Endothelial cell of umbilical vein (primary cell): Measurements from ENCODE around the gene THSD7B. TPM values are rescaled to one million over a fixed set of nuclear protein-coding genes. Genes with fewer than 3 reads are reported as not detected.

Experiments used
- BruUV-seq: library from RNA; stranded (reverse); fragments of 400-500 nt; replicated peaks from 2 replicates; lab custom pipeline; 2021; lab: Mats Ljungman, UMichigan
- CTCF ChIA-PET: fragments of 300-600, 350-600 bp; sonication (Branson Sonifier 250); formaldehyde crosslinking; loops from one replicate; lab custom pipeline; 2021; ENCODE audit warnings: antibody characterized with exemption, inconsistent platforms; lab: Charles Lee
- POLR2A ChIA-PET: fragments of 300-600, 350-600 bp; sonication (Branson Sonifier 250); formaldehyde crosslinking; loops from one replicate; lab custom pipeline; 2021; ENCODE audit warnings: antibody characterized with exemption, inconsistent platforms; lab: Charles Lee
- DNase-seq: peaks from one replicate; pipeline ENCODE4 v3.0.0-alpha.2; 2011; ENCODE audit warnings: low read depth, low spot score
- FAIRE-seq: peaks from 2 replicates; lab custom pipeline; 2011; peaks lifted over from hg19 to GRCh38; lab: Jason Lieb, UNC
- H2AFZ ChIP-seq: 2 replicates; pipeline ENCODE4 v1.6.0; 2012; ENCODE audit warnings: low read depth, low read length, control low read depth, inconsistent platforms
- H3K27ac ChIP-seq: 2 replicates; pipeline ENCODE4 v1.5.1; 2011; ENCODE audit warnings: low read depth, mild to moderate bottlenecking, control low read depth, low read length, moderate library complexity; ENCODE audit not compliant: insufficient read depth
- H3K27me3 ChIP-seq, 2 experiments: 2 replicates each; pipeline versions ENCODE4 v1.6.0 to v1.6.1; 2011; ENCODE audit warnings: low read length in 2 of 2, mixed read lengths in 1 of 2; ENCODE audit not compliant: control insufficient read depth in 2 of 2, insufficient read depth in 2 of 2
- H3K36me3 ChIP-seq, 2 experiments: 2 replicates in 1 of 2; 3 replicates in 1 of 2; pipeline ENCODE4 v1.5.1; 2011; ENCODE audit warnings: low read length in 2 of 2, mild to moderate bottlenecking in 1 of 2, moderate library complexity in 1 of 2; ENCODE audit not compliant: control insufficient read depth in 2 of 2, insufficient read depth in 2 of 2; ENCODE audit errors: extremely low read depth in 1 of 2
- H3K4me1 ChIP-seq: 3 replicates; pipeline ENCODE4 v1.5.1; 2011; ENCODE audit warnings: mild to moderate bottlenecking, low read length; ENCODE audit not compliant: control insufficient read depth, insufficient read depth; ENCODE audit errors: extremely low read depth
- H3K4me2 ChIP-seq: 2 replicates; pipeline ENCODE4 v1.6.1; 2011; ENCODE audit warnings: low read length, control low read depth, mixed read lengths; ENCODE audit not compliant: insufficient read depth
- H3K4me3 ChIP-seq, 3 experiments: fragments of 200-600 bp in 1 of 3; sonication (generic), shearing (Covaris generic) in 1 of 3; replicated peaks in 1 of 3; 2 replicates each; pipeline ENCODE4 v1.5.1; 2011 to 2016; ENCODE audit warnings: control low read depth in 3 of 3, low read length in 3 of 3, mild to moderate bottlenecking in 2 of 3, inconsistent platforms in 1 of 3, low read depth in 1 of 3, moderate library complexity in 1 of 3; ENCODE audit not compliant: insufficient read depth in 1 of 3
- H3K79me2 ChIP-seq: 2 replicates; pipeline ENCODE4 v1.6.0; 2012; ENCODE audit warnings: low read length, inconsistent platforms; ENCODE audit not compliant: control insufficient read depth, insufficient read depth
- H3K9ac ChIP-seq: replicated peaks from 2 replicates; pipeline ENCODE3; 2011; ENCODE audit warnings: low read length, control low read depth; ENCODE audit not compliant: insufficient read depth; ENCODE audit errors: extremely low read depth
- H3K9me1 ChIP-seq: replicated peaks from 3 replicates; pipeline ENCODE4 v1.6.0; 2011; ENCODE audit warnings: mild to moderate bottlenecking, low read length; ENCODE audit not compliant: control insufficient read depth, insufficient read depth; ENCODE audit errors: extremely low read depth
- H3K9me3 ChIP-seq: replicated peaks from 2 replicates; pipeline ENCODE4 v1.5.1; 2012; ENCODE audit warnings: low read length, inconsistent platforms; ENCODE audit not compliant: control insufficient read depth, insufficient read depth
- H4K20me1 ChIP-seq: replicated peaks from 2 replicates; pipeline ENCODE3; 2011; ENCODE audit warnings: mild to moderate bottlenecking, low read length; ENCODE audit not compliant: control insufficient read depth, insufficient read depth; ENCODE audit errors: extremely low read depth
- EZH2 ChIP-seq: IDR thresholded peaks from 2 replicates; pipeline ENCODE4 v1.6.1; 2012; ENCODE audit warnings: borderline replicate concordance, low read depth, mild to moderate bottlenecking, moderate library complexity, low read length, inconsistent platforms; ENCODE audit not compliant: severe bottlenecking
- FOS ChIP-seq: IDR thresholded peaks from 2 replicates; pipeline ENCODE4 v1.6.1; 2011; ENCODE audit warnings: mild to moderate bottlenecking, low read length, moderate library complexity, borderline replicate concordance; ENCODE audit not compliant: insufficient read depth
- GATA2 ChIP-seq: IDR thresholded peaks from 2 replicates; pipeline ENCODE4 v1.7.0; 2011; ENCODE audit warnings: low read depth, mild to moderate bottlenecking, moderate library complexity, mixed read lengths, low read length; ENCODE audit not compliant: insufficient read length, insufficient read depth
- JUN ChIP-seq: IDR thresholded peaks from 2 replicates; pipeline ENCODE4 v1.6.1; 2011; ENCODE audit warnings: borderline replicate concordance, low read depth; ENCODE audit not compliant: insufficient read length, insufficient read depth
- MYC ChIP-seq: IDR thresholded peaks from one replicate; pipeline ENCODE4 v1.6.1; 2011; ENCODE audit warnings: mild to moderate bottlenecking, low read depth, low read length
- POLR2A ChIP-seq: IDR thresholded peaks from 2 replicates; pipeline ENCODE4 v1.6.1; 2012; ENCODE audit warnings: low read depth, mild to moderate bottlenecking, control low read depth, low read length
- POLR2AphosphoS5 ChIP-seq: IDR thresholded peaks from 2 replicates; pipeline ENCODE4 v1.6.1; 2012; ENCODE audit warnings: low read depth, mild to moderate bottlenecking, control low read depth, low read length, moderate library complexity; ENCODE audit not compliant: insufficient read depth
- dilution Hi-C: fragments of 300-500 bp; cut with MboI; formaldehyde crosslinking; loops from one replicate; pipeline ENCODE4 v1.15.0; 2019; ENCODE audit warnings: low sequenced_read_pairs; ENCODE audit not compliant: extremely low pct_ligation_motif_present
- intact Hi-C: fragments of 100-400 bp; cut with micrococcal nuclease; formaldehyde crosslinking; loops from one replicate; pipeline ENCODE4 v1.10.0; 2022
- polyA plus RNA-seq, 4 experiments: library from polyadenylated mRNA; depleted of rRNA in 3 of 4; stranded (reverse) in 3 of 4; unstranded in 1 of 4; fragments of >200 nt; gene quantifications; 2 replicates each; pipeline versions ENCODE4 v1.2.1 to v1.2.3, GENCODE V29; 2011 to 2012; ENCODE audit warnings: missing spikeins in 1 of 4
- total RNA-seq: library from RNA; stranded (reverse); gene quantifications from 2 replicates; pipeline ENCODE4 v1.2.3, GENCODE V29; 2021
- TF ChIP-seq, protein P1 (sequence below): IDR thresholded peaks from 2 replicates; pipeline ENCODE4 v1.6.1; 2011; ENCODE audit not compliant: insufficient read depth, insufficient read length
- TF ChIP-seq, protein P2 (sequence below), 2 donors: IDR thresholded peaks; 1 replicate in 1 of 2; 2 replicates in 1 of 2; pipeline ENCODE4 v1.5.1; 2011; ENCODE audit warnings: low read length in 2 of 2, mild to moderate bottlenecking in 2 of 2, moderate library complexity in 2 of 2, control low read depth in 1 of 2, inconsistent platforms in 1 of 2, low read depth in 1 of 2; ENCODE audit not compliant: insufficient read depth in 1 of 2; ENCODE audit errors: extremely low read depth in 1 of 2

Gene THSD7B
- total and polyA plus RNA-seq, 2 donors (not counting 3 experiments of a cell fraction or from before 2014, with no cell fraction given) = 0.04 TPM; not detected in 1

DNA sequence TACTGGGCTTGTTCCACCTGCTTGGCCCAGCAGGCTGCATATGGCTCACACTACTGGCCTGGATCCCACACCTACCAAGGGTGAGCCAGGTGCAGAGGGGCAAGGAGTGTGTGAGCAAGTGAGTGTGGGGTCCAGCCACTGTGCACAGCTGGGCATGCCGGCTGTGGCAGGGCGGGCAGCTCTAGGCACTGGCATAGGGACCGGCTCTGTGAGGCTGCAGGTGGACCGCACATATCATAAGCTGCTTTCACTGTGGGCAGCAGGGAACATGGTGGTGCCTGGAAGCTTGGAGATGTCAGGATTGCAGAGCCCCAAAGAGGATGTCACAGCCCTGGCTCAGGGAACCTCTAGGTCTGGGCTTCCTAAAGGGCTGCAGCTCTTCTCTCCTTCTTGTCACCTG, 154.3 kb downstream of the THSD7B start:
- BruUV-seq = no TSS peak
- TF ChIP-seq MYC (no peak), POLR2AphosphoS5 (no peak), GATA2 (no peak), FOS (no peak), POLR2A (no peak), JUN (no peak), EZH2 (no peak)
- TF ChIP-seq, protein P1, sequence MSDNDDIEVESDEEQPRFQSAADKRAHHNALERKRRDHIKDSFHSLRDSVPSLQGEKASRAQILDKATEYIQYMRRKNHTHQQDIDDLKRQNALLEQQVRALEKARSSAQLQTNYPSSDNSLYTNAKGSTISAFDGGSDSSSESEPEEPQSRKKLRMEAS = no peak
- TF ChIP-seq, protein P2, sequence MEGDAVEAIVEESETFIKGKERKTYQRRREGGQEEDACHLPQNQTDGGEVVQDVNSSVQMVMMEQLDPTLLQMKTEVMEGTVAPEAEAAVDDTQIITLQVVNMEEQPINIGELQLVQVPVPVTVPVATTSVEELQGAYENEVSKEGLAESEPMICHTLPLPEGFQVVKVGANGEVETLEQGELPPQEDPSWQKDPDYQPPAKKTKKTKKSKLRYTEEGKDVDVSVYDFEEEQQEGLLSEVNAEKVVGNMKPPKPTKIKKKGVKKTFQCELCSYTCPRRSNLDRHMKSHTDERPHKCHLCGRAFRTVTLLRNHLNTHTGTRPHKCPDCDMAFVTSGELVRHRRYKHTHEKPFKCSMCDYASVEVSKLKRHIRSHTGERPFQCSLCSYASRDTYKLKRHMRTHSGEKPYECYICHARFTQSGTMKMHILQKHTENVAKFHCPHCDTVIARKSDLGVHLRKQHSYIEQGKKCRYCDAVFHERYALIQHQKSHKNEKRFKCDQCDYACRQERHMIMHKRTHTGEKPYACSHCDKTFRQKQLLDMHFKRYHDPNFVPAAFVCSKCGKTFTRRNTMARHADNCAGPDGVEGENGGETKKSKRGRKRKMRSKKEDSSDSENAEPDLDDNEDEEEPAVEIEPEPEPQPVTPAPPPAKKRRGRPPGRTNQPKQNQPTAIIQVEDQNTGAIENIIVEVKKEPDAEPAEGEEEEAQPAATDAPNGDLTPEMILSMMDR (IDR thresholded peaks at IDR 0.05; ENCODE audit: extremely low read depth in 1 of 2, insufficient read depth in 1 of 2, low read depth in 1 of 2, low read length in 2 of 2) = no peak
- Histone ChIP-seq H3K36me3 (no peaks in the 10 kb centered on the region), H4K20me1 (no peaks in the 10 kb centered on the region), H3K4me3 (no peak overlapping the region), H2AFZ (no peak overlapping the region), H3K27me3 (no peaks in the 10 kb centered on the region), H3K4me1 (no peaks in the 10 kb centered on the region), H3K9me3 (no peaks in the 10 kb centered on the region), H3K79me2 (no peaks in the 10 kb centered on the region), H3K27ac (no peak overlapping the region), H3K9me1 (no peaks in the 10 kb centered on the region), H3K4me2 (no peak overlapping the region), H3K9ac (no peak overlapping the region)
- intact Hi-C loops = loop anchor here (1.0 kb wide), 1 partner anchor 45 kb away; no protein-coding TSS in a partner anchor
- ChIA-PET CTCF (no interaction called here), POLR2A (no interaction called here)
- no peak for DNase-seq
- no peak for FAIRE-seq
- dilution Hi-C loops = no loop called here
